HepG2 (cell line): ENCODE measurements around the gene STK39. TPM values are rescaled to one million over a fixed set of nuclear protein-coding genes. Genes with fewer than 3 reads are reported as not detected.

Source experiments
- ADNP ChIP-seq: sonication (generic); formaldehyde crosslinking; IDR thresholded peaks from 2 replicates; pipeline ENCODE4 v1.4.0; 2020; ENCODE audit warnings: missing genetic modification reagents
- CENPT ChIP-seq: sonication (generic); formaldehyde crosslinking; IDR thresholded peaks from 2 replicates; pipeline ENCODE4 v1.8.0; 2022; ENCODE audit warnings: low read depth, mild to moderate bottlenecking, moderate library complexity, missing genetic modification reagents
- CHD4 ChIP-seq: fragments of 200-600 bp; sonication (generic); IDR thresholded peaks from 2 replicates; pipeline ENCODE4 v1.7.0; 2017; ENCODE audit warnings: mild to moderate bottlenecking, low read length, borderline replicate concordance
- HMG20A ChIP-seq: IDR thresholded peaks from 2 replicates; pipeline ENCODE4 v1.6.1; 2016; ENCODE audit warnings: borderline replicate concordance
- MAFF ChIP-seq: IDR thresholded peaks from 2 replicates; pipeline ENCODE4 v1.6.1; 2011; ENCODE audit warnings: low read depth, low read length, improper control_type of control experiment
- NFRKB ChIP-seq: fragments of 450-650 bp; IDR thresholded peaks from 2 replicates; pipeline ENCODE4 v1.6.1; 2017
- SMARCE1 ChIP-seq: fragments of 450-650 bp; IDR thresholded peaks from 2 replicates; pipeline ENCODE4 v1.6.1; 2017; ENCODE audit warnings: borderline replicate concordance
- ZBTB42 ChIP-seq: sonication (generic); formaldehyde crosslinking; IDR thresholded peaks from 2 replicates; pipeline ENCODE4 v1.5.0; 2020; ENCODE audit warnings: mild to moderate bottlenecking, missing genetic modification reagents
- ZFP37 ChIP-seq: sonication (generic); formaldehyde crosslinking; IDR thresholded peaks from 2 replicates; pipeline ENCODE4 v1.4.0; 2020; ENCODE audit warnings: missing genetic modification reagents, borderline replicate concordance
- ZFYVE20 ChIP-seq: sonication (generic); formaldehyde crosslinking; IDR thresholded peaks from 2 replicates; pipeline ENCODE4 v1.8.0; 2023; ENCODE audit warnings: low read depth, mild to moderate bottlenecking, moderate library complexity, missing genetic modification reagents, borderline replicate concordance
- ZNF224 ChIP-seq: sonication (generic); formaldehyde crosslinking; IDR thresholded peaks from 2 replicates; pipeline ENCODE4 v1.5.0; 2020; ENCODE audit warnings: mild to moderate bottlenecking, missing genetic modification reagents
- ZNF782 ChIP-seq: sonication (generic); formaldehyde crosslinking; IDR thresholded peaks from 2 replicates; pipeline ENCODE4 v1.4.0; 2020; ENCODE audit warnings: missing genetic modification reagents, mild to moderate bottlenecking, borderline replicate concordance
- polyA plus RNA-seq, 8 experiments: library from polyadenylated mRNA; depleted of rRNA in 3 of 8; stranded (reverse) in 7 of 8; unstranded in 1 of 8; fragments of >200 nt; fragmentation: Illumina TruSeq in 4 of 8; extraction: Trizol in 4 of 8; gene quantifications; 2 replicates each; pipeline versions ENCODE4 v1.2.1 to v1.2.3, GENCODE V29; 2011 to 2016; ENCODE audit warnings: low read depth in 4 of 8, missing spikeins in 1 of 8, mixed read lengths in 1 of 8; ENCODE audit not compliant: insufficient read depth in 1 of 8
- total RNA-seq, 5 experiments: library from RNA; depleted of rRNA; stranded (reverse); fragments of >200 nt; fragmentation: Illumina TruSeq; extraction: Trizol; gene quantifications; 2 replicates each; pipeline ENCODE4 v1.2.3, GENCODE V29; 2016; ENCODE audit warnings: low read depth in 1 of 5
- TF ChIP-seq, protein P1 (sequence below): sonication (generic); formaldehyde crosslinking; IDR thresholded peaks from 2 replicates; pipeline ENCODE4 v1.4.0; 2020; ENCODE audit warnings: missing genetic modification reagents
- TF ChIP-seq, protein P2 (sequence below): sonication (generic); formaldehyde crosslinking; IDR thresholded peaks from 2 replicates; pipeline ENCODE4 v1.5.0; 2020; ENCODE audit warnings: missing genetic modification reagents
- TF ChIP-seq, protein P3 (sequence below): sonication (generic); formaldehyde crosslinking; IDR thresholded peaks from 2 replicates; pipeline ENCODE4 v1.5.1; 2020; ENCODE audit warnings: missing genetic modification reagents, mild to moderate bottlenecking, borderline replicate concordance
- TF ChIP-seq, protein P4 (sequence below): sonication (generic); formaldehyde crosslinking; IDR thresholded peaks from 2 replicates; pipeline ENCODE4 v1.4.0; 2020; ENCODE audit warnings: mild to moderate bottlenecking, missing genetic modification reagents

STK39 gene
- total and polyA plus RNA-seq, 2 of the 13 experiments (the other 11 are each of a cell fraction or from before 2014, with no cell fraction given), result 27.3 to 38.4 TPM

DNA sequence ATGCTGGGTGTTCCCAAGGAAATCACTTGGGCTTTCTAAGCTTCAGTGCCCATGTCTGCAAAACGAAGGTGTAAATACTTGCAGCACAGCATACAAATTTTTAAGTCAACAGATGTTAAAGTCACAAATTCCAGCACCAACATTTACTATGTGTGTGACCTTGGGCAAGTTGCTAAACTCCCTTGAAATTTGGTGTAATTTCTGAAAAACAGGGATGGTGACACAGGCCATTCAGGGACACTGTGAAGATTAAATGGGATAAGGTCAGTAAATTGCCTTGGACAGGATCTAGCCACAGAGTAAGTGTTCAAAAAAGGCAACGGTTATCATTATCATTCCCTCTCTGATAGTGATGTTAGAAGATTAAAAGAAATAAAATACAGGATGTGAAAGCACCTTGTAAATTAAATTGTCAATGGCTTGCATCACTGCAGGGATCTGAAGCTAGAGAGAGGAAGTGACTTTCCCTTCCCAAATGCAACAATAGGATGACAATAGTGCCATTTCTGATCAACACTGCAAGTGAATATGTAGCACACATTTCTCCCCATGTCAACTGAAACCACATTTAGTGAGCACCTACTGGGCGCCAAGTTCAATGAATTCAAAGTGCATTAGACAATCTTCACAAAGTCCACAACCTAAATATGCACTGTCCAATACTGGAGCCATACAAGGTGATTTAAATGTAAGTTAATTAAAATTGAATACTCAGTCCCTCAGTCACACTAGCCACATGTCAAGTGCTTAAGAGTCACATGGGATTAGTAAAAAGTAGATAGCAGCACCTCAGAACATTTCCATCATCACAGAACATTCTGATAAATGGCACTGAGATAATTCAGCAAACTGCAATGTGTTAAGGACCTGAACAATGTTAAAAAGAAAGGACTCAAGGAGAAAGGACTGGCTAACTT lies 81.2 kb downstream of the STK39 start (continued):
- TF ChIP-seq, protein P1, sequence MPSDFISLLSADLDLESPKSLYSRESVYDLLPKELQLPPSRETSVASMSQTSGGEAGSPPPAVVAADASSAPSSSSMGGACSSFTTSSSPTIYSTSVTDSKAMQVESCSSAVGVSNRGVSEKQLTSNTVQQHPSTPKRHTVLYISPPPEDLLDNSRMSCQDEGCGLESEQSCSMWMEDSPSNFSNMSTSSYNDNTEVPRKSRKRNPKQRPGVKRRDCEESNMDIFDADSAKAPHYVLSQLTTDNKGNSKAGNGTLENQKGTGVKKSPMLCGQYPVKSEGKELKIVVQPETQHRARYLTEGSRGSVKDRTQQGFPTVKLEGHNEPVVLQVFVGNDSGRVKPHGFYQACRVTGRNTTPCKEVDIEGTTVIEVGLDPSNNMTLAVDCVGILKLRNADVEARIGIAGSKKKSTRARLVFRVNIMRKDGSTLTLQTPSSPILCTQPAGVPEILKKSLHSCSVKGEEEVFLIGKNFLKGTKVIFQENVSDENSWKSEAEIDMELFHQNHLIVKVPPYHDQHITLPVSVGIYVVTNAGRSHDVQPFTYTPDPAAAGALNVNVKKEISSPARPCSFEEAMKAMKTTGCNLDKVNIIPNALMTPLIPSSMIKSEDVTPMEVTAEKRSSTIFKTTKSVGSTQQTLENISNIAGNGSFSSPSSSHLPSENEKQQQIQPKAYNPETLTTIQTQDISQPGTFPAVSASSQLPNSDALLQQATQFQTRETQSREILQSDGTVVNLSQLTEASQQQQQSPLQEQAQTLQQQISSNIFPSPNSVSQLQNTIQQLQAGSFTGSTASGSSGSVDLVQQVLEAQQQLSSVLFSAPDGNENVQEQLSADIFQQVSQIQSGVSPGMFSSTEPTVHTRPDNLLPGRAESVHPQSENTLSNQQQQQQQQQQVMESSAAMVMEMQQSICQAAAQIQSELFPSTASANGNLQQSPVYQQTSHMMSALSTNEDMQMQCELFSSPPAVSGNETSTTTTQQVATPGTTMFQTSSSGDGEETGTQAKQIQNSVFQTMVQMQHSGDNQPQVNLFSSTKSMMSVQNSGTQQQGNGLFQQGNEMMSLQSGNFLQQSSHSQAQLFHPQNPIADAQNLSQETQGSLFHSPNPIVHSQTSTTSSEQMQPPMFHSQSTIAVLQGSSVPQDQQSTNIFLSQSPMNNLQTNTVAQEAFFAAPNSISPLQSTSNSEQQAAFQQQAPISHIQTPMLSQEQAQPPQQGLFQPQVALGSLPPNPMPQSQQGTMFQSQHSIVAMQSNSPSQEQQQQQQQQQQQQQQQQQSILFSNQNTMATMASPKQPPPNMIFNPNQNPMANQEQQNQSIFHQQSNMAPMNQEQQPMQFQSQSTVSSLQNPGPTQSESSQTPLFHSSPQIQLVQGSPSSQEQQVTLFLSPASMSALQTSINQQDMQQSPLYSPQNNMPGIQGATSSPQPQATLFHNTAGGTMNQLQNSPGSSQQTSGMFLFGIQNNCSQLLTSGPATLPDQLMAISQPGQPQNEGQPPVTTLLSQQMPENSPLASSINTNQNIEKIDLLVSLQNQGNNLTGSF (CRISPR knock-in tag), result no peak
- TF ChIP-seq ZFYVE20 (CRISPR knock-in tag), result no peak
- peak; percentile 62; the same call in 1 of the 2 replicates for TF ChIP-seq HMG20A (CRISPR knock-in tag)
- no peak for TF ChIP-seq ZBTB42 (CRISPR knock-in tag)
- TF ChIP-seq MAFF, result no peak
- TF ChIP-seq SMARCE1, result no peak
- no peak for TF ChIP-seq ZFP37
- TF ChIP-seq ADNP (CRISPR knock-in tag), result no peak
- TF ChIP-seq, protein P2, sequence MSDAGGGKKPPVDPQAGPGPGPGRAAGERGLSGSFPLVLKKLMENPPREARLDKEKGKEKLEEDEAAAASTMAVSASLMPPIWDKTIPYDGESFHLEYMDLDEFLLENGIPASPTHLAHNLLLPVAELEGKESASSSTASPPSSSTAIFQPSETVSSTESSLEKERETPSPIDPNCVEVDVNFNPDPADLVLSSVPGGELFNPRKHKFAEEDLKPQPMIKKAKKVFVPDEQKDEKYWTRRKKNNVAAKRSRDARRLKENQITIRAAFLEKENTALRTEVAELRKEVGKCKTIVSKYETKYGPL (CRISPR knock-in tag), result no peak
- TF ChIP-seq CHD4, result 0 out of 2 replicates have a peak, but pooled peaks have one; percentile 31
- no peak for TF ChIP-seq NFRKB
- no peak for TF ChIP-seq ZNF224 (CRISPR knock-in tag)
- TF ChIP-seq CENPT (CRISPR knock-in tag), result no peak
- TF ChIP-seq ZNF782 (CRISPR knock-in tag), result no peak
- TF ChIP-seq, protein P3, sequence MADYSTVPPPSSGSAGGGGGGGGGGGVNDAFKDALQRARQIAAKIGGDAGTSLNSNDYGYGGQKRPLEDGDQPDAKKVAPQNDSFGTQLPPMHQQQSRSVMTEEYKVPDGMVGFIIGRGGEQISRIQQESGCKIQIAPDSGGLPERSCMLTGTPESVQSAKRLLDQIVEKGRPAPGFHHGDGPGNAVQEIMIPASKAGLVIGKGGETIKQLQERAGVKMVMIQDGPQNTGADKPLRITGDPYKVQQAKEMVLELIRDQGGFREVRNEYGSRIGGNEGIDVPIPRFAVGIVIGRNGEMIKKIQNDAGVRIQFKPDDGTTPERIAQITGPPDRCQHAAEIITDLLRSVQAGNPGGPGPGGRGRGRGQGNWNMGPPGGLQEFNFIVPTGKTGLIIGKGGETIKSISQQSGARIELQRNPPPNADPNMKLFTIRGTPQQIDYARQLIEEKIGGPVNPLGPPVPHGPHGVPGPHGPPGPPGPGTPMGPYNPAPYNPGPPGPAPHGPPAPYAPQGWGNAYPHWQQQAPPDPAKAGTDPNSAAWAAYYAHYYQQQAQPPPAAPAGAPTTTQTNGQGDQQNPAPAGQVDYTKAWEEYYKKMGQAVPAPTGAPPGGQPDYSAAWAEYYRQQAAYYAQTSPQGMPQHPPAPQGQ (CRISPR knock-in tag), result no peak
- TF ChIP-seq, protein P4, sequence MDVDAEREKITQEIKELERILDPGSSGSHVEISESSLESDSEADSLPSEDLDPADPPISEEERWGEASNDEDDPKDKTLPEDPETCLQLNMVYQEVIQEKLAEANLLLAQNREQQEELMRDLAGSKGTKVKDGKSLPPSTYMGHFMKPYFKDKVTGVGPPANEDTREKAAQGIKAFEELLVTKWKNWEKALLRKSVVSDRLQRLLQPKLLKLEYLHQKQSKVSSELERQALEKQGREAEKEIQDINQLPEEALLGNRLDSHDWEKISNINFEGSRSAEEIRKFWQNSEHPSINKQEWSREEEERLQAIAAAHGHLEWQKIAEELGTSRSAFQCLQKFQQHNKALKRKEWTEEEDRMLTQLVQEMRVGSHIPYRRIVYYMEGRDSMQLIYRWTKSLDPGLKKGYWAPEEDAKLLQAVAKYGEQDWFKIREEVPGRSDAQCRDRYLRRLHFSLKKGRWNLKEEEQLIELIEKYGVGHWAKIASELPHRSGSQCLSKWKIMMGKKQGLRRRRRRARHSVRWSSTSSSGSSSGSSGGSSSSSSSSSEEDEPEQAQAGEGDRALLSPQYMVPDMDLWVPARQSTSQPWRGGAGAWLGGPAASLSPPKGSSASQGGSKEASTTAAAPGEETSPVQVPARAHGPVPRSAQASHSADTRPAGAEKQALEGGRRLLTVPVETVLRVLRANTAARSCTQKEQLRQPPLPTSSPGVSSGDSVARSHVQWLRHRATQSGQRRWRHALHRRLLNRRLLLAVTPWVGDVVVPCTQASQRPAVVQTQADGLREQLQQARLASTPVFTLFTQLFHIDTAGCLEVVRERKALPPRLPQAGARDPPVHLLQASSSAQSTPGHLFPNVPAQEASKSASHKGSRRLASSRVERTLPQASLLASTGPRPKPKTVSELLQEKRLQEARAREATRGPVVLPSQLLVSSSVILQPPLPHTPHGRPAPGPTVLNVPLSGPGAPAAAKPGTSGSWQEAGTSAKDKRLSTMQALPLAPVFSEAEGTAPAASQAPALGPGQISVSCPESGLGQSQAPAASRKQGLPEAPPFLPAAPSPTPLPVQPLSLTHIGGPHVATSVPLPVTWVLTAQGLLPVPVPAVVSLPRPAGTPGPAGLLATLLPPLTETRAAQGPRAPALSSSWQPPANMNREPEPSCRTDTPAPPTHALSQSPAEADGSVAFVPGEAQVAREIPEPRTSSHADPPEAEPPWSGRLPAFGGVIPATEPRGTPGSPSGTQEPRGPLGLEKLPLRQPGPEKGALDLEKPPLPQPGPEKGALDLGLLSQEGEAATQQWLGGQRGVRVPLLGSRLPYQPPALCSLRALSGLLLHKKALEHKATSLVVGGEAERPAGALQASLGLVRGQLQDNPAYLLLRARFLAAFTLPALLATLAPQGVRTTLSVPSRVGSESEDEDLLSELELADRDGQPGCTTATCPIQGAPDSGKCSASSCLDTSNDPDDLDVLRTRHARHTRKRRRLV, result no peak
